HG03558 (cell line): Measurements from ENCODE around the gene CDH23.

Experiments used
- ATAC-seq: cut with Tn5 transposase; IDR thresholded peaks from one replicate; pipeline ENCODE4 v1.9.1; 2021; ENCODE audit warnings: moderate number of reproducible peaks; ENCODE audit not compliant: unreplicated experiment; ENCODE audit errors: extremely low read depth

CDH23 gene

GRCh38 chr10:71458387-71458786, 61.7 kb downstream of the CDH23 start:
- no peak for ATAC-seq

DNA sequence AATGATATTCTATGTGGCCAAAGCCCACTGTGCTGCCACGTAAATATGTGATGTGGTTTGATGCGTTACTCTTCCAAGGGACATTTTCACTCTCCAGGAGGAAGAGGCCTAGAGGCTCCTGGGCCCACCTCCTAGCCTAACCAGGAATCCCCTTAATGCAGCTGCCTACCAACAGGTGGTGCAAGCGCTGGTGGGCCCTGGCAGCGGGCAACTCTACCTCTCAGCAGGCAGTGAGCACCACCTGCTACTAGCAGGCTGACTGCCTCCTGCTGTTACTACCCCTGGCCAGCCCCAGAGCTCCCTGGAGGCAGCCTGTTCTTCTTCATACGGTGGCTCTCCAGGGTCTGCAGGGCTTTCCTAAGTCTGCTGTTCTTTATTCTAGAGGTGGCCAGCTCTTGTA, 62.8 kb downstream of the CDH23 start:
- no peak for ATAC-seq

- no peak for ATAC-seq
These were observed 63.9 kb downstream of the CDH23 start for GRCh38 chr10:71460615-71461014.

DNA sequence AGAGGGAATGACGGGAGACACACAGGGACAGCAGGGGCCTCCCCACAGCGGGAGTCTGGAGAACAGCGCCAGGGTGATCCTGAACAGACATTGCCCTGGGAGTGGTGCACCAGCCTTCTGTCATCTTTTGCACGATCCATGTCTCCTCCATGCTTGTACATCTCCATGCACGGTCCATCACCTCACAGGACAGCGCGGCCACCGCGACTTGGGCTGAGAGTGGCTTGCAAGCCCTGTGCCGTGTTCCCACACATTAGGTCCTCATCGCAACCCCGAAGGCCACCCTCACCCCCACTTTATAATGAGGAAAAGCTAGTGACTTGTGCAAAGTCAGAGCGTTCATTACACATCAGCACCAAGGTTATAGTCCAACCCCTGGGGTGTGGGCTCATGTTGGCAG, 64.7 kb downstream of the CDH23 start:
- ATAC-seq, result no peak

- no peak for ATAC-seq
These were observed 65.6 kb downstream of the CDH23 start for GRCh38 chr10:71462062-71462935.

DNA sequence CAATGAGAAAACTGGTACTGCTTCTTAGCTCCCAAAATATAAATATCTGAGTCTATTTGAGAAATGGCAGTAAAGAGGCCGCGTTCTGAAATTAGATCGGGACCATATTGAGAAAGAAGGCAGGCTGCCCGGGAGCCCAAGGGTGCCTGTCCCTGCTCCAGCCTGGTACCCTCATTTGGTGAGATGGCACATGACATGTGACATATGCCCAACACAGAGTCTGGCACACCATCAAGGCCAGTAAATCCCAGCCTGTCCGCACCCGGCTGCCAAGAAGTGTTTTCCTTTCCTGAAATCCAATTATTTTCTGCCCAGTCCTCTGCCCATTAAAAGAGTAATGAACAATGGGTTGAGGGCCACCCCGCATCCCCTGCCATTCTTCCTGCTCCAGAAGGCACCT, 66.4 kb downstream of the CDH23 start:
- no peak for ATAC-seq

- ATAC-seq, result no peak
These were observed 69.0 kb downstream of the CDH23 start for GRCh38 chr10:71465551-71466252.

- ATAC-seq, result no peak
These were observed 69.6 kb downstream of the CDH23 start for GRCh38 chr10:71466330-71466729.

GRCh38 chr10:71467161-71467560, 70.4 kb downstream of the CDH23 start:
- ATAC-seq, result no peak

GRCh38 chr10:71467569-71468362, 71.0 kb downstream of the CDH23 start:
- no peak for ATAC-seq

DNA sequence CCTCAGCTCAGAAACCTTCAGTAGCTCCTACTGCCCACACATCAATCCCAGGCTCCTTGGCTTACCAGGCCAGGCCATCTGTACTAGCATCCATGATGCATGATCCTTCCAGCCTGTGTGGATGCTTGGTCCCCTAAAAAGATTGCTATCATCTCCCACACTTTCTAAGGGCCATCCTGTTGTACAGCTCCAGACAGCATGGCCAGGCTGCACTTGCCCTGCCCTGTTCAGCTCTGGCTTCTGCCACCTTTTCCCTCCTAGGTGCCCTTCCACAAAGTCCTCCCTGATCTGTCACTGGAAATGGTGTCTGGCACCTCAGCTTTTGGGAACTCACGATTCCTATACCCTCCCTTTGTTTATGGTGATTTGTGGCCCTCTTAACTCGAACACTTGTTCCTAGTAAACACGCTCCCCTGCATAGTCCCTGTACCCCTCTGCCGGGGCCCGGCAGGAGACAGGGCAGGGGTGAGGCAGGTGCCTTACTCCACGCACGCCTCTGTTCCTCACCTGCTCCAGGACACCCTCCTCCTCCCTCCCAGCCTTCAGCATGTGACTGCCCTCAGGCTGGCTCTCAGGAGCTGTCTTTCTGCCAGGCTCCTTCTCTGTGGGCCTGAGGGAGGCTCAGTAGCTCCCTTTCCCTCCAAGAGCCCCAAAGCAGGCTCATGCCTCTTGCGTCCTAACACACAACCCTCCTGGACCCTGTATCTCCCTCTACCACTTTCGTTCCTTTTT, 71.8 kb downstream of the CDH23 start:
- no peak for ATAC-seq

GRCh38 chr10:71471006-71471405, 74.3 kb downstream of the CDH23 start:
- no peak for ATAC-seq

GRCh38 chr10:71471957-71472365, 75.2 kb downstream of the CDH23 start:
- ATAC-seq, result no peak

DNA sequence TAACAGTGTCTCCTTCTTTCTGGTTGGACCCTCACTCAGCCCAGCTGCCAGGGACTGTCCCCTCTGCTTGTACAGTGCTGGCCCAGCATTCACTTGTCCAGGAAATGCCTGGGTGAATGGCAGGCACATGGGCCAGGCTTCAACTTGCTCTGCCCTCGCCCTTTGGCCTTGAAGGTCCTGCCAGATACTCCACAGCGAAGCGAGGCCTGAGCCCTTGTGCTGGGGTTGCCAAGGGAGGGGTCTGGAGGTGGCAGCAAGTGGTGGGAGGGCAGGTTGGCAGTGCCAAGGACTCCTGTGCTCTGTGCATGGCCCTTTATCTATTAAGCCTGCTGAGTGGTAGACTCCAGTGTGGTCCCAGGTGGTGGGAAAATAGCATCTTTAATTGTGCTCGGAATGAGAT, 75.7 kb downstream of the CDH23 start:
- no peak for ATAC-seq

GRCh38 chr10:71472912-71473311, 76.2 kb downstream of the CDH23 start:
- ATAC-seq, result no peak

- ATAC-seq, result no peak
These were observed 77.2 kb downstream of the CDH23 start for GRCh38 chr10:71473671-71474599.

- no peak for ATAC-seq
These were observed 78.1 kb downstream of the CDH23 start for GRCh38 chr10:71474702-71475242.

- ATAC-seq, result no peak
These were observed 78.6 kb downstream of the CDH23 start for GRCh38 chr10:71475243-71475871.
